ENCODE results near the gene CACNA2D3.

GRCh38 chr3:54257125-54257720, 134.9 kb downstream of the CACNA2D3 start:
- TF ChIP-seq POLR2A (IDR thresholded peaks at IDR 0.05; ENCODE audit: low read length), result no peak
- no peak for TF ChIP-seq GATA1 (IDR thresholded peaks at IDR 0.05; ENCODE audit: low read depth, low read length)
